Endodermal cell (in vitro differentiated cells): Measurements from ENCODE around the gene MYO16. TPM values are rescaled to one million over a fixed set of nuclear protein-coding genes. Genes with fewer than 3 reads are reported as not detected.

Source experiments
- DNase-seq: peaks from one replicate; pipeline ENCODE4 v3.0.0-alpha.2; 2017
- H3K27ac ChIP-seq: 2 replicates; pipeline ENCODE4 v1.5.1; 2013; ENCODE audit warnings: mild to moderate bottlenecking, low read depth, low read length, moderate library complexity
- H3K27me3 ChIP-seq: 2 replicates; pipeline ENCODE4 v1.6.1; 2013; ENCODE audit warnings: mild to moderate bottlenecking, low read length, moderate library complexity; ENCODE audit not compliant: insufficient read depth, control insufficient read depth, poor library complexity, severe bottlenecking
- H3K36me3 ChIP-seq: 2 replicates; pipeline ENCODE4 v1.7.0; 2013; ENCODE audit warnings: mild to moderate bottlenecking, low read length, moderate library complexity; ENCODE audit not compliant: control insufficient read depth, insufficient read depth
- H3K4me1 ChIP-seq: one replicate; pipeline ENCODE4 v1.7.0; 2013; ENCODE audit warnings: low read length; ENCODE audit not compliant: control insufficient read depth, insufficient read depth
- H3K4me3 ChIP-seq: 2 replicates; pipeline ENCODE4 v1.5.1; 2013; ENCODE audit warnings: mild to moderate bottlenecking, low read length, moderate library complexity
- H3K9ac ChIP-seq: 2 replicates; pipeline ENCODE4 v1.6.1; 2013; ENCODE audit warnings: mild to moderate bottlenecking, low read length, moderate library complexity; ENCODE audit not compliant: poor library complexity, severe bottlenecking; ENCODE audit errors: extremely low read depth
- H3K9me3 ChIP-seq: 2 replicates; pipeline ENCODE4 v1.6.1; 2013; ENCODE audit warnings: mild to moderate bottlenecking, low read length, moderate library complexity; ENCODE audit not compliant: control insufficient read depth
- H3K27ac Mint-ChIP-seq: 2 replicates; pipeline ENCODE4 v1.8.0; 2020; ENCODE audit warnings: mixed read lengths
- H3K27me3 Mint-ChIP-seq: 2 replicates; pipeline ENCODE4 v1.8.0; 2021; ENCODE audit warnings: mild to moderate bottlenecking, mixed read lengths; ENCODE audit not compliant: insufficient read depth
- H3K36me3 Mint-ChIP-seq: 2 replicates; pipeline ENCODE4 v1.8.0; 2020; ENCODE audit warnings: low read depth, mixed read lengths
- H3K4me1 Mint-ChIP-seq: 2 replicates; pipeline ENCODE4 v1.8.0; 2020; ENCODE audit warnings: mixed read lengths
- H3K4me3 Mint-ChIP-seq: 2 replicates; pipeline ENCODE4 v1.8.0; 2020; ENCODE audit warnings: mild to moderate bottlenecking, moderate library complexity, mixed read lengths
- H3K9me3 Mint-ChIP-seq: 2 replicates; pipeline ENCODE4 v1.8.0; 2020; ENCODE audit warnings: mild to moderate bottlenecking, mixed read lengths
- CTCF ChIP-seq: fragments of 200-600 bp; sonication (generic); conservative IDR thresholded peaks from 2 replicates; pipeline ENCODE4 v1.5.0; 2021; ENCODE audit warnings: antibody characterized with exemption, mild to moderate bottlenecking
- WGBS, 2 experiments: methylation state at CpG; one replicate each; pipeline versions ENCODE4 v1.1.5 to v1.1.7; 2013; ENCODE audit warnings: missing lambda C conversion rate in 2 of 2, mixed read lengths in 1 of 2; ENCODE audit not compliant: insufficient coverage in 1 of 2, insufficient read length in 1 of 2; 5-methylcytosine and 5-hydroxymethylcytosine counted together
- total RNA-seq, 2 donors: library from RNA; stranded (reverse); fragmentation: NEBNext Ultra II Directional in 1 of 2; extraction: Animal tissue kit (Norgen Biotek cat#: 25700) in 1 of 2; gene quantifications; 2 replicates in 1 of 2; 3 replicates in 1 of 2; pipeline ENCODE4 v1.2.1, GENCODE V29; 2021

The MYO16 gene
- total RNA-seq, 2 donors from 2014 or later = 0.70 to 1.2 TPM

- Histone ChIP-seq H3K9me3 (no peaks in the 10 kb centered on the region), H3K36me3 (no peaks in the 10 kb centered on the region), H3K4me1 (no peaks in the 10 kb centered on the region), H3K9ac (no peak overlapping the region), H3K27me3 (no peaks in the 10 kb centered on the region), H3K27ac (no peak overlapping the region), H3K4me3 (no peak overlapping the region)
- WGBS, 2 experiments = 75 to 90% methylated on average over 3 to 8 of the region's 8 CpGs
- no peak overlapping the region for H3K4me3 Mint-ChIP-seq
- TF ChIP-seq CTCF = no peak
- peaks cover 6% of the 10 kb centered on the region for H3K9me3 Mint-ChIP-seq
- H3K36me3 Mint-ChIP-seq = no peaks in the 10 kb centered on the region
- H3K27me3 Mint-ChIP-seq = no peaks in the 10 kb centered on the region
- DNase-seq = no peak
- H3K4me1 Mint-ChIP-seq = peaks cover 14% of the 10 kb centered on the region
- no peak overlapping the region for H3K27ac Mint-ChIP-seq
Measured at GRCh38 chr13:108859197-108860012, 230.0 kb downstream of the MYO16 start.

GRCh38 chr13:108860418-108860817 is 231.0 kb downstream of the MYO16 start:
- H3K4me1 Mint-ChIP-seq = peaks cover 7% of the 10 kb centered on the region

GRCh38 chr13:108877300-108877699 is 247.9 kb downstream of the MYO16 start:
- Mint-ChIP-seq H3K4me3 (no peak overlapping the region), H3K27me3 (no peaks in the 10 kb centered on the region), H3K36me3 (peaks cover 2% of the 10 kb centered on the region), H3K9me3 (peaks cover 23% of the 10 kb centered on the region), H3K4me1 (no peaks in the 10 kb centered on the region), H3K27ac (no peak overlapping the region)
- DNase-seq = no peak
- Histone ChIP-seq H3K36me3 (no peaks in the 10 kb centered on the region), H3K9me3 (peaks cover 6% of the 10 kb centered on the region), H3K4me1 (no peaks in the 10 kb centered on the region), H3K4me3 (no peak overlapping the region), H3K27ac (no peak overlapping the region), H3K9ac (no peak overlapping the region), H3K27me3 (no peaks in the 10 kb centered on the region)
- no peak for TF ChIP-seq CTCF
- WGBS, 2 experiments = no CpG with 5 or more reads among the region's 2 CpGs

More at GRCh38 chr13:108860418-108860817, 231.0 kb downstream of the MYO16 start:
- no peaks in the 10 kb centered on the region for H3K27me3 Mint-ChIP-seq
- WGBS, 2 experiments = 78 to 91% methylated on average over 1 to 3 of the region's 3 CpGs
- Histone ChIP-seq H3K4me3 (no peak overlapping the region), H3K9me3 (no peaks in the 10 kb centered on the region), H3K4me1 (no peaks in the 10 kb centered on the region), H3K27ac (no peak overlapping the region), H3K9ac (no peak overlapping the region), H3K36me3 (no peaks in the 10 kb centered on the region), H3K27me3 (no peaks in the 10 kb centered on the region)
- no peak overlapping the region for H3K27ac Mint-ChIP-seq
- no peak overlapping the region for H3K4me3 Mint-ChIP-seq
- no peak for TF ChIP-seq CTCF
- peaks cover 6% of the 10 kb centered on the region for H3K9me3 Mint-ChIP-seq
- no peak for DNase-seq
- H3K36me3 Mint-ChIP-seq = no peaks in the 10 kb centered on the region
